IMR-90 (cell line): ENCODE results near the gene SCP2D1. TPM values are rescaled to one million over a fixed set of nuclear protein-coding genes. Genes with fewer than 3 reads are reported as not detected.

Experiments
- ATAC-seq: fragments of 200-7000 bp; cut with Tn5 transposase; 2 replicates; pipeline ENCODE4 v1.9.1; 2020; ENCODE audit warnings: low read depth, mild to moderate bottlenecking, moderate library complexity
- BruUV-seq: library from RNA; stranded (reverse); fragments of 400-500 nt; replicated peaks from 2 replicates; lab custom pipeline; 2021; lab: Mats Ljungman, UMichigan
- CTCF ChIA-PET: fragments of 300-600 bp; formaldehyde crosslinking; extraction: SDS; loops from one replicate; lab custom pipeline; 2021; ENCODE audit warnings: antibody characterized with exemption; lab: Yijun Ruan, JAX
- POLR2A ChIA-PET: fragments of 300-600 bp; sonication (Branson Sonifier 250); formaldehyde crosslinking; loops from one replicate; lab custom pipeline; 2022; ENCODE audit warnings: antibody characterized with exemption; ENCODE audit not compliant: unreplicated experiment; lab: Charles Lee
- DNase-seq: peaks from one replicate; pipeline ENCODE4 v3.0.0; 2013
- H2AFZ ChIP-seq: replicated peaks from 2 replicates; pipeline ENCODE3; 2013; ENCODE audit warnings: low read length, mild to moderate bottlenecking; ENCODE audit not compliant: poor library complexity
- H2AK5ac ChIP-seq: 2 replicates; pipeline ENCODE4 v1.6.1; 2013; ENCODE audit warnings: low read depth, low read length, inconsistent platforms
- H2AK9ac ChIP-seq: replicated peaks from 2 replicates; pipeline ENCODE3; 2013; ENCODE audit warnings: mild to moderate bottlenecking, low read depth, low read length, moderate library complexity; ENCODE audit not compliant: poor library complexity
- H2BK120ac ChIP-seq: 2 replicates; pipeline ENCODE4 v1.6.1; 2013; ENCODE audit warnings: low read depth, low read length, inconsistent platforms
- H2BK15ac ChIP-seq: 3 replicates; pipeline ENCODE4 v1.6.1; 2013; ENCODE audit warnings: low read depth, low read length, inconsistent platforms
- H2BK20ac ChIP-seq: 2 replicates; pipeline ENCODE4 v1.6.1; 2013; ENCODE audit warnings: low read depth, mild to moderate bottlenecking, inconsistent platforms, low read length, moderate library complexity
- H2BK5ac ChIP-seq: 2 replicates; pipeline ENCODE4 v1.6.1; 2013; ENCODE audit warnings: mild to moderate bottlenecking, low read depth, low read length, inconsistent platforms; ENCODE audit not compliant: poor library complexity, severe bottlenecking
- H3K14ac ChIP-seq: replicated peaks from 2 replicates; pipeline ENCODE4 v1.6.1; 2013; ENCODE audit warnings: low read depth, low read length, inconsistent platforms
- H3K18ac ChIP-seq: 2 replicates; pipeline ENCODE4 v1.6.1; 2013; ENCODE audit warnings: low read depth, low read length, control low read depth
- H3K23ac ChIP-seq: 2 replicates; pipeline ENCODE4 v1.6.1; 2013; ENCODE audit warnings: low read depth, low read length, inconsistent platforms
- H3K27ac ChIP-seq: 2 replicates; pipeline ENCODE4 v1.5.1; 2013; ENCODE audit warnings: mild to moderate bottlenecking, control low read depth, low read length; ENCODE audit not compliant: insufficient read depth
- H3K27me3 ChIP-seq: 2 replicates; pipeline ENCODE4 v1.6.1; 2013; ENCODE audit warnings: low read length; ENCODE audit not compliant: control insufficient read depth, insufficient read depth
- H3K36me3 ChIP-seq: 2 replicates; pipeline ENCODE4 v1.6.1; 2013; ENCODE audit warnings: low read length, mixed read lengths; ENCODE audit not compliant: control insufficient read depth, insufficient read depth
- H3K4ac ChIP-seq: 2 replicates; pipeline ENCODE4 v1.6.1; 2013; ENCODE audit warnings: low read depth, low read length, inconsistent platforms
- H3K4me1 ChIP-seq: 2 replicates; pipeline ENCODE4 v1.6.1; 2013; ENCODE audit warnings: low read length, mixed read lengths; ENCODE audit not compliant: control insufficient read depth, insufficient read depth
- H3K4me2 ChIP-seq: 2 replicates; pipeline ENCODE4 v1.6.1; 2013; ENCODE audit warnings: low read depth, mild to moderate bottlenecking, control low read depth, low read length, moderate library complexity
- H3K4me3 ChIP-seq: 2 replicates; pipeline ENCODE4 v1.5.1; 2013; ENCODE audit warnings: low read depth, mild to moderate bottlenecking, control low read depth, low read length, moderate library complexity; ENCODE audit not compliant: insufficient read depth
- H3K56ac ChIP-seq: 2 replicates; pipeline ENCODE4 v1.6.1; 2013; ENCODE audit warnings: low read length, inconsistent platforms; ENCODE audit not compliant: insufficient read depth; ENCODE audit errors: extremely low read depth
- H3K79me1 ChIP-seq, 2 experiments: 2 replicates each; pipeline ENCODE4 v1.6.1; 2013; ENCODE audit warnings: low read length in 2 of 2, inconsistent platforms in 1 of 2, low read depth in 1 of 2
- H3K9ac ChIP-seq: 2 replicates; pipeline ENCODE4 v1.6.1; 2013; ENCODE audit warnings: low read depth, low read length, control low read depth
- H3K9me1 ChIP-seq: 2 replicates; pipeline ENCODE4 v1.6.1; 2013; ENCODE audit warnings: low read length, inconsistent platforms; ENCODE audit not compliant: insufficient read depth
- H3K9me3 ChIP-seq: 2 replicates; pipeline ENCODE4 v1.6.1; 2013; ENCODE audit warnings: low read length; ENCODE audit not compliant: control insufficient read depth, insufficient read depth
- H4K20me1 ChIP-seq: 2 replicates; pipeline ENCODE4 v1.6.1; 2013; ENCODE audit warnings: low read length, inconsistent platforms; ENCODE audit not compliant: insufficient read depth
- H4K5ac ChIP-seq: 2 replicates; pipeline ENCODE4 v1.6.1; 2013; ENCODE audit warnings: mild to moderate bottlenecking, low read depth, low read length, control low read depth
- H4K8ac ChIP-seq, 2 experiments: 2 replicates each; pipeline ENCODE4 v1.6.1; 2013; ENCODE audit warnings: low read depth in 2 of 2, low read length in 2 of 2, control low read depth in 1 of 2, inconsistent platforms in 1 of 2
- H4K91ac ChIP-seq: 2 replicates; pipeline ENCODE4 v1.6.1; 2013; ENCODE audit warnings: low read depth, low read length, inconsistent platforms; ENCODE audit not compliant: insufficient read depth
- FOS ChIP-seq: fragments of 150-350 bp; IDR thresholded peaks from 2 replicates; pipeline ENCODE4 v1.6.1; 2016; ENCODE audit warnings: low read depth, low read length
- MAFK ChIP-seq: IDR thresholded peaks from 2 replicates; pipeline ENCODE4 v1.6.1; 2012; ENCODE audit warnings: low read depth, low read length, improper control_type of control experiment
- MAZ ChIP-seq: IDR thresholded peaks from 2 replicates; pipeline ENCODE4 v1.6.1; 2012; ENCODE audit warnings: low read depth, mild to moderate bottlenecking, low read length, improper control_type of control experiment, moderate library complexity, borderline replicate concordance
- MXI1 ChIP-seq: IDR thresholded peaks from 2 replicates; pipeline ENCODE4 v1.6.1; 2012; ENCODE audit warnings: low read depth, mild to moderate bottlenecking, low read length, moderate library complexity, borderline replicate concordance
- NFE2L2 ChIP-seq: fragments of 150-350 bp; IDR thresholded peaks from 2 replicates; pipeline ENCODE4 v1.6.1; 2016; ENCODE audit warnings: low read depth, mild to moderate bottlenecking, low read length
- POLR2A ChIP-seq: IDR thresholded peaks from 2 replicates; pipeline ENCODE4 v1.6.1; 2012; ENCODE audit warnings: mild to moderate bottlenecking, low read depth, low read length
- RAD21 ChIP-seq: IDR thresholded peaks from 2 replicates; pipeline ENCODE4 v1.6.1; 2012; ENCODE audit warnings: low read length, improper control_type of control experiment
- WGBS, 2 experiments: methylation state at CpG; one replicate each; pipeline versions ENCODE4 v1.1.5 to v1.1.7; 2013; ENCODE audit warnings: missing lambda C conversion rate in 2 of 2; ENCODE audit not compliant: insufficient read length in 1 of 2; ENCODE audit errors: extremely low coverage in 2 of 2; 5-methylcytosine and 5-hydroxymethylcytosine counted together
- dilution Hi-C: fragments of 300-500 bp; cut with HindIII; formaldehyde crosslinking; loops from one replicate; pipeline ENCODE4 v1.14.3; 2018; ENCODE audit warnings: low sequenced_read_pairs; ENCODE audit not compliant: unreplicated experiment
- in situ Hi-C: fragments of 300-500 bp; cut with MboI; formaldehyde crosslinking; loops from 3 replicates; pipeline ENCODE4 v1.14.3; 2019; ENCODE audit warnings: low sequenced_read_pairs, inconsistent platforms, mixed read lengths
- intact Hi-C: fragments of 100-400 bp; cut with micrococcal nuclease; formaldehyde crosslinking; loops from 2 replicates; pipeline ENCODE4 v1.10.0; 2022
- polyA plus RNA-seq, 3 experiments: library from polyadenylated mRNA; depleted of rRNA; stranded (reverse); fragments of >200 nt; gene quantifications; 2 replicates each; pipeline ENCODE4 v1.2.3, GENCODE V29; 2012; ENCODE audit warnings: low replicate concordance in 1 of 3
- total RNA-seq: library from RNA; depleted of rRNA; stranded (reverse); fragments of >200 nt; gene quantifications from 2 replicates; pipeline ENCODE4 v1.2.3, GENCODE V29; 2012
- TF ChIP-seq, protein P1 (sequence below): conservative IDR thresholded peaks from 2 replicates; pipeline ENCODE4 v1.5.1; 2012; ENCODE audit warnings: mild to moderate bottlenecking, low read depth, low read length, improper control_type of control experiment
- TF ChIP-seq, protein P2 (sequence below): fragments of 150-350 bp; IDR thresholded peaks from 2 replicates; pipeline ENCODE4 v1.6.1; 2016; ENCODE audit warnings: low read depth, mild to moderate bottlenecking, low read length, moderate library complexity, borderline replicate concordance

The SCP2D1 gene
- total and polyA plus RNA-seq, 2 of the 4 experiments (the other 2 are of a cell fraction), result not detected

GRCh38 chr20:18811904-18812303, 1.7 kb upstream of the SCP2D1 start:
- Histone ChIP-seq H3K4ac (no peak overlapping the region), H3K36me3 (no peaks in the 10 kb centered on the region)
- dilution Hi-C loops, result no loop called here

More at GRCh38 chr20:18811904-18812303, 1.7 kb upstream of the SCP2D1 start:
- WGBS, 2 experiments, result no CpG with 5 or more reads among the region's 3 CpGs
- no peak overlapping the region for H2AFZ ChIP-seq
- H3K9me3 ChIP-seq, result no peaks in the 10 kb centered on the region
- H3K27ac ChIP-seq, result no peak overlapping the region
- no peaks in the 10 kb centered on the region for H3K79me1 ChIP-seq
- no peak overlapping the region for H2BK5ac ChIP-seq
- H3K14ac ChIP-seq, result no peak overlapping the region
- ATAC-seq (no peak), DNase-seq (no peak)
- no peak overlapping the region for H2AK5ac ChIP-seq
- H2AK9ac ChIP-seq, result no peak overlapping the region
- no peak overlapping the region for H3K9ac ChIP-seq
- no peak overlapping the region for H2BK120ac ChIP-seq
- no peak overlapping the region for H4K5ac ChIP-seq
- intact Hi-C loops (no loop called here), in situ Hi-C loops (no loop called here)
- H3K56ac ChIP-seq, result no peak overlapping the region
- ChIA-PET CTCF (no interaction called here), POLR2A (no interaction called here)
- no peak overlapping the region for H4K91ac ChIP-seq
- TF ChIP-seq FOS, result no peak
- TF ChIP-seq MAFK, result no peak
- TF ChIP-seq MAZ, result no peak
- TF ChIP-seq POLR2A, result no peak
- TF ChIP-seq, protein P1, sequence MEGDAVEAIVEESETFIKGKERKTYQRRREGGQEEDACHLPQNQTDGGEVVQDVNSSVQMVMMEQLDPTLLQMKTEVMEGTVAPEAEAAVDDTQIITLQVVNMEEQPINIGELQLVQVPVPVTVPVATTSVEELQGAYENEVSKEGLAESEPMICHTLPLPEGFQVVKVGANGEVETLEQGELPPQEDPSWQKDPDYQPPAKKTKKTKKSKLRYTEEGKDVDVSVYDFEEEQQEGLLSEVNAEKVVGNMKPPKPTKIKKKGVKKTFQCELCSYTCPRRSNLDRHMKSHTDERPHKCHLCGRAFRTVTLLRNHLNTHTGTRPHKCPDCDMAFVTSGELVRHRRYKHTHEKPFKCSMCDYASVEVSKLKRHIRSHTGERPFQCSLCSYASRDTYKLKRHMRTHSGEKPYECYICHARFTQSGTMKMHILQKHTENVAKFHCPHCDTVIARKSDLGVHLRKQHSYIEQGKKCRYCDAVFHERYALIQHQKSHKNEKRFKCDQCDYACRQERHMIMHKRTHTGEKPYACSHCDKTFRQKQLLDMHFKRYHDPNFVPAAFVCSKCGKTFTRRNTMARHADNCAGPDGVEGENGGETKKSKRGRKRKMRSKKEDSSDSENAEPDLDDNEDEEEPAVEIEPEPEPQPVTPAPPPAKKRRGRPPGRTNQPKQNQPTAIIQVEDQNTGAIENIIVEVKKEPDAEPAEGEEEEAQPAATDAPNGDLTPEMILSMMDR, result no peak
- TF ChIP-seq NFE2L2, result no peak
- TF ChIP-seq RAD21, result no peak
- TF ChIP-seq, protein P2, sequence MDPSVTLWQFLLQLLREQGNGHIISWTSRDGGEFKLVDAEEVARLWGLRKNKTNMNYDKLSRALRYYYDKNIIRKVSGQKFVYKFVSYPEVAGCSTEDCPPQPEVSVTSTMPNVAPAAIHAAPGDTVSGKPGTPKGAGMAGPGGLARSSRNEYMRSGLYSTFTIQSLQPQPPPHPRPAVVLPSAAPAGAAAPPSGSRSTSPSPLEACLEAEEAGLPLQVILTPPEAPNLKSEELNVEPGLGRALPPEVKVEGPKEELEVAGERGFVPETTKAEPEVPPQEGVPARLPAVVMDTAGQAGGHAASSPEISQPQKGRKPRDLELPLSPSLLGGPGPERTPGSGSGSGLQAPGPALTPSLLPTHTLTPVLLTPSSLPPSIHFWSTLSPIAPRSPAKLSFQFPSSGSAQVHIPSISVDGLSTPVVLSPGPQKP, result no peak
- no peak for TF ChIP-seq MXI1
- H3K4me2 ChIP-seq, result no peak overlapping the region
- H3K4me3 ChIP-seq, result no peak overlapping the region
- no TSS peak for BruUV-seq
- H3K18ac ChIP-seq, result no peak overlapping the region
- no peak overlapping the region for H4K8ac ChIP-seq
- H3K23ac ChIP-seq, result no peak overlapping the region
- H4K20me1 ChIP-seq, result no peaks in the 10 kb centered on the region
- H2BK15ac ChIP-seq, result no peak overlapping the region
- H2BK20ac ChIP-seq, result no peak overlapping the region
- no peaks in the 10 kb centered on the region for H3K4me1 ChIP-seq
- peaks cover 2% of the 10 kb centered on the region; the same call in 1 of the 2 replicates for H3K27me3 ChIP-seq
- no peaks in the 10 kb centered on the region; the same call in 1 of the 2 replicates for H3K9me1 ChIP-seq
